KG1 (cell line): ENCODE data around the gene VSTM2L.

ENCODE experiments used
- DNase-seq: peaks from one replicate; lab custom pipeline; 2025; lab: John Stamatoyannopoulos, UW

The VSTM2L gene

GRCh38 chr20:37919389-37920040 is 16.6 kb downstream of the VSTM2L start:
- DNase-seq = no peak

- DNase-seq = no peak
Measured at GRCh38 chr20:37920270-37920669, 17.3 kb downstream of the VSTM2L start.

- DNase-seq = no peak
Measured at GRCh38 chr20:37920679-37921322, 17.9 kb downstream of the VSTM2L start.

GRCh38 chr20:37921341-37921929 is 18.5 kb downstream of the VSTM2L start:
- no peak for DNase-seq

- DNase-seq = no peak
Measured at GRCh38 chr20:37922016-37922415, 19.1 kb downstream of the VSTM2L start.

- no peak for DNase-seq
Measured at GRCh38 chr20:37925265-37926165, 22.6 kb downstream of the VSTM2L start.

- DNase-seq = no peak
Measured at GRCh38 chr20:37926612-37927011, 23.7 kb downstream of the VSTM2L start.

- no peak for DNase-seq
Measured at GRCh38 chr20:37927410-37928095, 24.6 kb downstream of the VSTM2L start.

- no peak for DNase-seq
Measured at GRCh38 chr20:37928996-37929682, 26.2 kb downstream of the VSTM2L start.

GRCh38 chr20:37929683-37930014 is 26.7 kb downstream of the VSTM2L start:
- no peak for DNase-seq

GRCh38 chr20:37931153-37931922 is 28.4 kb downstream of the VSTM2L start:
- DNase-seq = no peak

GRCh38 chr20:37932074-37932473 is 29.1 kb downstream of the VSTM2L start:
- DNase-seq = no peak

GRCh38 chr20:37932919-37933318 is 30.0 kb downstream of the VSTM2L start:
- DNase-seq = no peak

GRCh38 chr20:37933786-37934633 is 31.1 kb downstream of the VSTM2L start:
- DNase-seq = no peak

- no peak for DNase-seq
Measured at GRCh38 chr20:37934634-37935375, 31.9 kb downstream of the VSTM2L start.

- no peak for DNase-seq
Measured at GRCh38 chr20:37935435-37935834, 32.5 kb downstream of the VSTM2L start.

- no peak for DNase-seq
Measured at GRCh38 chr20:37936041-37936440, 33.1 kb downstream of the VSTM2L start.

GRCh38 chr20:37936451-37936850 is 33.5 kb downstream of the VSTM2L start:
- DNase-seq = no peak

- DNase-seq = no peak
Measured at GRCh38 chr20:37937686-37938085, 34.8 kb downstream of the VSTM2L start.
